Posterior cingulate gyrus (tissue), 11 donors: ENCODE measurements around the gene MBTPS1.
"Not testable (repeated sequence)": the region's sequence is repeated elsewhere in the genome, so short reads cannot be mapped to it uniquely, and the experiment has no call there.

ENCODE experiments used
- DNase-seq, 10 donors: peaks; one replicate each; pipeline versions ENCODE4 v3.0.0 to v3.0.0-alpha.2; 2020 to 2021; ENCODE audit warnings: mixed read lengths in 3 of 10
- intact Hi-C: fragments of 100-400 bp; cut with DNase I; formaldehyde crosslinking; loops from one replicate; pipeline ENCODE4 v1.15.1; 2023

The MBTPS1 gene

DNA sequence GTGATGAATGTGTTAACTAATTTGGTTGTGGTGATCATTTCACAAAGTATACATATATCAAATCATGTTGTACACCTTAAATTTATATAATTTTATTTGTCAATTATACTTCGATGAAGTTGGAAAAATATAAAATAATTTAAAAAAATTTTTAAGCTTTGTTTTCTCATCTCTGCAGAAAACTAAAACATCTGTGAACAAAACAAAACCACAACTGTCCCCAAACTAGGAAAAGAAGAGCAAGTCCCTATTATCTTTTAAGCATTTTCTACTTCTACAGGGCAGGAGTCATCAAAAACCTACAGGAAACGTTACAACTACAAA lies 21.7 kb upstream of the MBTPS1 start:
- DNase-seq, result no peak
- intact Hi-C loops, result no loop called here

DNA sequence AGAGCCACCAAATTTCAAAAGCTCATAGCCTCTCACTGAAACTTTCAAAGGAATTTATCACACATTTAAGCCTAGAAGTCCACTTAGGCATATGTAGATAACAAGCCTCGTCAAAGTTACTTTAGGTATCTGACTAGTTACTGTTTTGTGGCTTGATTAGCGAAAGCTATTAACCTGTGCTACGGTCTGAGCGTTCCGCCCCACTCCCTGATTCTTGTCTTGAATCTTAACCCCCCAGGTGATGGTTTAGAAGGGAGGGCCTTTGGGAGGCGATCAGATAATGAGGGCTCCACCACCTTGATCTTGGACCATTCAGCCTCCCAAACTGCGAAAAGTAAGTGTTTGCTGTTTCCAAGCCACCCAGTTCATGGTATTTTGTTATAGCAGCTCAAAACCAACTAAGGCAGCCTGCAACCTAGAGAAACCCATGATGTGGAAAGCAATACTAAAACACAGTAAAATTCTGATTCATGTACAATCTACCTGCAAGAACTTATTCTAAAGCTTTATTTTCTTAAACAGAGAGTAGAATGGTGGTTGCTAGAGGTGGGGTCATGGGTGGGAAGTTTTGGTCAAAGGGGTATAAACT lies 21.1 kb upstream of the MBTPS1 start:
- no peak for DNase-seq
- intact Hi-C loops, result no loop called here

DNA sequence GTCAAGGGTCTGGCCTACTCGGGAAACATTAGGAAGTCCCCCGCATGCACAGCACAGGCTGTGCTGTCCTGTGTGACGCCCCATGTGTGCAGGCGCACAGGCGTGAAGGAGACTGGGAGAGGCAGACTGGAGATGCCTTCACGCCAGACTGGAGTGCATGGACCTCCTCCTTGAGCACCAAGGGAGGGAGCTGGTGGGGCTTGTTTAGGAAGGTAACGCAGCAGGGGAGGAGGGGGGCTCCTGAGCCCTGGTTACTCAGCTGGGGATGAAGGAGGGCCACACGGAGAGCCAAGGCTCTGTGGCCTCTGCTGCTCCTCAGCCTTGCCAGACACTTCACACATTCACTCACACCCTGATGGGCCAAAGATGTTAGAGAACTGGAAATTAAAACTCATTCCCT lies 20.5 kb upstream of the MBTPS1 start:
- intact Hi-C loops, result no loop called here
- DNase-seq, result no peak

DNA sequence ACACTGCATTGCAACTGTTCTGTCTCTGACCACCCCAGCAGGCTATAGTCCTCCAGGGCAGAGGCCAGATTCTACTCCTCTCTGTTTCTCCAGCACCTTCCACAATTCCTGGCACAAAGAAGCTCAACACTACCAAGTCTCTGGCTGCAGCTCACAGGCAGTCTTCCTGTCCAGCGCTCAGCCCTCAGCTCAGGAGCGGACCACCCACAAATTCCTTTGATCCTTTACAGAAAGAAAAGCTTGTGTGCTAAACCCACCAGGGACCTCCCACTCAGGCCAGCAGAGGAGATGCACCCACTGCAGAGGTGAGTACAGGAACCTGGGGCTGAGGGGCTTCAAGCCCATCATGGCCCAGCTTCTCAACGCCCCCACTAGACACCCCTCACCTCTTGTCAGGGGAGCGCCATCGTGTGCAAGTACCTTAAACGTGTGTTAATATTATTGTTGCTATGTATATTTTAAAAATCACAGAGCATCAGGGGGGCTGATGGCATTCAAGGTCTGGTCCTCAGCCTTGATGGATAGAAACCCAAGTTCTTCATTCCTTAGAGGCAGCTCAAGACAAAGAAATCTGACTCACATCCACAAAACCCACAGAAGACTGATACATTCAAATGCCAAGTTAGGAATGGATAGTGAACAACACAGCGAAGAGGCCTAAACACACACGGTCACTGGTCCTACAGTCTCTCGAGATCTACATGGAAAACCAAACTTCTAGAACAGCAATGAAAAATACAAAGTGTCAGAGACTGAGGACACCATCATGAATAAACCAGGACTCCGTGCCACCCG lies 19.8 kb upstream of the MBTPS1 start:
- intact Hi-C loops, result no loop called here
- DNase-seq, result no peak

DNA sequence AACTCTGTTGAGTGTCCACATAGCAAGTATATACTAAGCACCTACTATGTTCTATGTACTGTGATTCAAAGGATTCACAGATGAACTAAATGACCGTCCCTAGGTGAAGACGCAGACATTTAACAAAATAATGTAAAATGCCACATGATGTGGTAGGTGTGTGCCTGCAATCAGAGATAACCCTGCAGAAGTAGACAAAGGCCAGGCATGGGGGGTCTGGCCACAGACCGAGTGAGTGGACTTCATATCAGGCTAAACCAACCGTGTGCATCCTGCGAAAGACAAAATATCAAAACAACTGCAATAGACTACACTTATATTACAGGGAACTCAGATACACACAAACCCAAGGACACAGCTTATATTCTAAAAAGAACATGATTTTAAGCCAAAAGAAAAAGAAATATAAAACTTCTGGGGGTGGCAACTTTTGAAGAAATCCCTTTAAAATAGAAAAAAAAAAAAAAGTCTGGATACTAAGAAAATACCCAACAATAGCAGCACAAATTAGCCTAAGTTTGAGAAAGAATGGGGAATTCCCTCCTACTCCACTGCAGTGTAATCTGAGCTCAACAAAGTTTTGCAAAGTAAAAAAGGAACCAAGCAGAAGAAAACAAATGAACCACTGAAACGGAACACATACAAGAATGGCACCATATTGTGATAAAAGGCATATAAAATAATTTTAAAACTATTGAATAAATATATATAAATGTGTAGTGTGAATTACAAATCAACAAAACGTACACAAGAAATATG lies 16.0 kb upstream of the MBTPS1 start:
- intact Hi-C loops, result no loop called here
- DNase-seq, result no peak

DNA sequence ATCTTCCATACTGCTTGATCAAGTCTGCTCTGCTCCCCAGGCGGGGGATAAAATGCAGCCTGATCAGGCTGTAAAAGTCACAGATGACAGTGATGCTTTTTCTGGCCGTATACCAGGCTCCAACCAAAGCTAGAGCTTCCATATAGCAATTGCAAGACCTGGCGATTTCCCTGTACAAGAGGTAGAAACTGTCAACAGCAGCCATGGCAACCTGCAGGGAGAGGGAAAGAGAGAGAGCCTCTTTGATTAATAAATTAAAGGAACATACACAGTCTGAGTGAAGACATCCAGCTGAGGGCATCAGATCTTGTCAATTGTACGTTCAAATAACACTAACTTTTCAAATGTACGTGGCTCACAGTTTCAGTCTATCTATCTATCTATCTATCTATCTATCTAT lies 14.4 kb upstream of the MBTPS1 start:
- intact Hi-C loops, result no loop called here
- no peak for DNase-seq

DNA sequence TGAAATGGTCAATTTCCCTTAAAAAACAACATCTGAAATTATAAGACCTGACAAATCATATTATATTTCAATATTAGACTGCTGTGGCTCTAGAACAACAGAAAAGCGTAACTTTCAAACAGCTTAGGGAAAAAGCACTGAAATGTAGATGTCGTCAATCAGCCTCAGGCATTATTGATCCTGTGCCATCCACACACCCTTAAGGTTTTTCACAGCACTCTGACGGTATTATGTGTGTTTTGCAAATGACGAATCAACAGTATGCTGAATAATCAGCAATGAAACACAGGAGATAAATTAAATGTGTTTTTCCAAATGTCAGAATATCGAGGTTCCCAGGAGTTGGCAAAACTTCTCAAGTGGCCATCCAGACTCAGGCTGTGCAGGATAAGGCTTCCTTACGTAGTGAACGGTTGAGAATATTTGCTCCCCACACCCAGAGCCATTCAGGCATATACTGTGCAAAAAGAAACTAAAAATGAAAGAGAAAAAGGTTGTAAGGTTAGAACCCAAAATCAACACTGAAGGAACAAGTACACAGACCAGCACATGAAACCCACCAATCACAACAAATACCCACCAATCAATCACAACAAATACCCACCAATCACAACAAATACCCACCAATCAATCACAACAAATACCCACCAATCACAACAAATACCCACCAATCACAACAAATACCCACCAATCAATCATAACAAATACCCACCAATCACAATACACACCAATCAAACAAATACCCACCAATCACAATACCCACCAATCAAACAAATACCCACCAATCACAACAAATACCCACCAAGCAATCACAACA lies 7.7 kb upstream of the MBTPS1 start:
- intact Hi-C loops, result no loop called here
- DNase-seq, result no peak

DNA sequence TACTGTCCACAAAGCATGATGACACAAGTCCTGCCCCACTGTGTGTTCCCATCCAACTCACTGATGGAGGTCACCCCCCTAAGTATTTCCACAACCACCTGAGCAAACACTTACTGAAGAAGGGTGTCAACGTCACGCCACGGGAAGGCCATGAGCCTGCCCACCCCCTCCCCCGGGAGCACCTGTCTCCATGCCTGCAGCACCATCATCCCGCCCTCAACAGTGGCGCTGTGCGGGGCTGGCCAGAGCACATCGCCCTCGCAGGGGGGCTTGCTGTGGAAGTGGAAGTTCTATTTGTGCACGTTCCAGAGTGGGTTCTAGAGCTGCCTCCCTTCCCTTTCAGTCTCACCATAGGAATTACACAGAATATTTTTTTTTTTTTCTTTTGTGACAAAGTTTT lies 4.3 kb upstream of the MBTPS1 start:
- intact Hi-C loops, result no loop called here
- DNase-seq, result no peak

DNA sequence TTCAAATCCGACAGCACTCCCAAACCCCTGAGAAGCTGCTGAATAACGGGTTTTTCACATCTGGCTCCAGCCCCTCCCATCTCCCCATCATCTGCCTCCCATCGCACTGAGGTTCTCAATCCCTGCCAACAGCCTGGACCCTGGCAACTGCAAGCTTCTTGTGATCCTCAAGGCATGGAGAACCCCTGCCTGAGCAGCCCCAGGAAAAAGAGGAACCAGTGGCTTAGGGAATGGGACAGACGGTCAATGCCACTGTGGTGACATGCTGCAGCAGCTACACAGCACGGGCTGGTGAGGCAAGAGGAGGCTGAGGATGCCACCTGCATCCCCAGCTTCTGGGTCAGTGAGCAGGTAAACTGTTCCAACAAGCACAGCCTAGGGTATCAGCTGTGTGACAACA lies 3.3 kb upstream of the MBTPS1 start:
- intact Hi-C loops, result no loop called here

DNA sequence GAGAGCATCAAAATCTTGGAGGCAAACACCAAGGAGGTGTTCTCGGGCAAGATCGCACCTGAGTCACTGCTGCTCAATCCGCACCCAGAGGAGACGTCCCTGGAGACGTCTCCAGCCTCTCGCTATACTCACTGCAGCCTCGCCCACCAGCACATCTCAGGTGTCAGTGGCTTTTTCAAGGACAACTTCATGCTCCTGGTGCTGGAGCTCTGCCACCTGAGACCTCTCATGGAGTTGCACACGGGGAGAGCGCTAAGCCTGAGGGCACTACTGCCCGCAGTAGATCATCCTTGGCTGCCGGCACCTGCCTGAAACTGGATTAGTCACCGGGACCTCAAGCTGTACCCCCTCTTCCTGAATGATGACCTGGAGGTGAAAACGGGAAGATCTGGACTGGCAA lies 2.6 kb upstream of the MBTPS1 start:
- DNase-seq, result no peak
- intact Hi-C loops, result no loop called here

More for the DNA sequence above, 3.3 kb upstream of the MBTPS1 start:
- DNase-seq, result no peak

DNA sequence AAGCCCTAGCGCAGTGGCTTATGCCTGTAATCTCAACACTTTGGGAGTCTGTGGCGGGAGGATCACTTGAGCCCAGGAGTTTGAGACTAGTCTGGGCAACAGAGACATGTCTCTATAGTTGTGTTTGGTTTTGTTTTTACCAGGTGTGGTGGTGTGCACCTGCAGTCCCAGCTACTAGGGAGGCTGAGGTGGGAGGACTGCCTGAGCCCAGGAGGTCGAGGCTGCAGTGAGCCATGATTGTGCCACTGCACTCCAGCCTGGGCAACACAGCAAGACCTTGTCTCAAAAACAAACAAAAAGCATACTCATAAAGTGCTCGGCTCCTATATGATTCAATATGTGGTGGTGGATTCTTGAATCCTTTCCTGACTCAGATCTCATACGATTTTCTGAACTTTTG lies 1.6 kb upstream of the MBTPS1 start:
- intact Hi-C loops, DNase-seq: not testable (repeated sequence)

DNA sequence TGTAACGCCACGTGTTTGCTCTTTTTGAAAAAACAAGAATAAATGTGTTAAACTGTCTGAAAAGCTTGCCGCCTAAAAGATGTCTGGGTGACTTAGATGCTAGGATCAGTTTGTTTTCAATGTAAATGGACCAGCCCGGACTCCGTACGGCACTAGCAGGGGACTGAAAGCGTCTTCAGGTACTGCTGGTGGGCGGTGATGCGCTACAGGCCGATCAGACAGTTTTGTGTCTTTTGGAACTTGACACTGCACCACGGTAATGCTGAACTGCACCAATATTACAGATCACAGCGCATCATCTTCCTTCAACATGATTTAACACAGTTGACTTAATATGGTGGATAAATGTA lies 727 bp upstream of the MBTPS1 start:
- DNase-seq, result peak in 5 of 10 donors; percentile 36 to 87 (median 53)
- intact Hi-C loops, result loop anchor here (2.0 kb wide), 1 partner anchor 27 kb away; the partner anchor contains the start of genes DNAAF1 and HSDL1

DNA sequence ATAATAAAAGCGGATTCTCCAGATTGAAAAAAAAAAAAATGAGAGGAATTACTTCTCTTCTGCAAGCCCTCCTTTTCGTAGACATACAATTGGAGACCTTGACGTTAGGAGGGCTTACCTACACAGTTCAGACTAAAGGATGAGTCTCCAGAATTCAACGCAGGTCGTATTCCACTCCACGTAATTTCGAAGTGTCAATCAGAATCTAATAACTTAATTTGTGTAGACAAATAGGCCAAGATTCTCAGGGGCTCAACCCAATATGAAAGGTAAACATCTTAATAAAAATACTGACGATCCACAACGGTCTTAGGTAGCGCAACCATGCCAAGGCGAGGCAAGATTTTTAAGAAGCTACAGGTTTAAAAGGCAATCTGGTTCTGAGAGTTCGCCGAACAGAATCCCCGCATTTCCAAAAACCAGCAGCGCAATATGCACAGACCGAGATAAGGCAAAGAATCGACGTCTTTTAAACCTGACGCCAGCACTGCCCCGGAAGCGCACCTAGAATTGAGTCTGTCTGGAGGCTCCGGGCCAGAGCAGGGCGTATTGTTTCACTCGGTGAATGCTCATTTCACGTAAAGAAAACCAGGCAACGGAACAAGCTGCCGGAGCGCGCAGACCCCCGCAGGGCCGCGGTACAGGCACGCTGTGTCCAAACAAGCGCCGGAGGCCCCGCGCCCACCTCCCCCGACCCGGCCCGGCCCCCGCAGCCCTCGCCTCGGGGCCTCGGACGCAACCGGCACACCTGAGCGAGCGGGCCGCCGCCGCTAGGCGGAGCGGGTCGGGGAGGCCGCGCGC lies 623 bp downstream of the MBTPS1 start:
- DNase-seq, result peak in 6 of 10 donors; percentile 23 to 83 (median 40)
- intact Hi-C loops, result loop anchor here (2.0 kb wide), 1 partner anchor 29 kb away; the partner anchor contains the start of genes DNAAF1 and HSDL1

DNA sequence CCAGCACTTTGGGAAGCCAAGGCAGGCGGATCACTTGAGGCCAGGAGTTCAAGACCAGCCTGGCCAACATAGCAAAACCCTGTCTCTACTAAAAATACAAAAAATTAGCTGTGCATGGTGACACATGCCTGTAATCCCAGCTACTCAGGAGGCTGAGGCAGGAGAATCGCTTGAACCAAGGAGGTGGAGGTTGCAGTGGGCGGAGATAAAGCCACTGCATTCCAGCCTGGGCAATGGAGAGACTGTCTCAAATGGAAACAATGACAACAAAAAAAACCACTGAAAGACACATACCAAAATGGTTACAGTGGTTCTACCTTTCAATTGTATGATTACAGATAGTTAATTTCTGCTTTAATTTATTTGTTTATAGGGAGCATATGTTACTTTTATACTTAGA lies 4.8 kb downstream of the MBTPS1 start:
- intact Hi-C loops, DNase-seq: not testable (repeated sequence)

DNA sequence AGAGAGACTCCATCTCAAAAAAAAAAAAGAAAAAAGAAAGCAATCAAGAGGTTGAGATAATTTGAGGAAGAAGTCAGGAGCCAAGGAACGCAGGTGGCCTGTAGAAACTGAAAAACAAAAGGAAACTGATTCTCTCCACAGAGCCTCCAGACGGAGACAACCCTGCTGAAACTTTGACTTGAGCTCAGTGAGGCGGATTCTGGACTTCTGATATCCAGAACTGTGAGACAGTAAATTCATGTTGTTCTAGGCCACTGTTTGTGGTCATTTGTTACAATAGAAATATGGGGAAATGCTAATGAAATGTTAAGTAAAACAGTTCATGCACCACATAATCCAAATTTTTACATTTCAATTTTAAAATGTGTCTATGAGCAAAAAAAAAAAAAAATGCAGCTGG lies 5.2 kb downstream of the MBTPS1 start:
- intact Hi-C loops, result no loop called here
- no peak for DNase-seq

DNA sequence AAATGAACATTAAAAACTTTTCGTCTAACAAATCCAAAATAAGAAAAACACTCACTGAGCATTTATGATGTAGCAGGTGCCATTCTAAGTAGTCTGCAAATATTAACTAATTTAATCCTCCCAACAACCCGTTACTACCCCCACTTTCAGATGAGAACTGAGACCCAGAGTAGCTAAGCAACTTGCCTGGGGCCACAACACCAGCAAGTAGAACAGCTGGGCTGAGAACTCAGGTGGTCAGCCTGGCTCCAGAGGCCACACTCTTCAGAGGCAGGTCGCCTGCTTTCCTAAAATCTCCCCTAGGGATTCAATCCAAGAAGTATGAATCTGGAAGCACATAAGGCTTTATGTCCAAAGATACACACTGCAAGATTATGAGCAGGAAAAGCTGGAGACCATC lies 6.2 kb downstream of the MBTPS1 start:
- intact Hi-C loops, result no loop called here

DNA sequence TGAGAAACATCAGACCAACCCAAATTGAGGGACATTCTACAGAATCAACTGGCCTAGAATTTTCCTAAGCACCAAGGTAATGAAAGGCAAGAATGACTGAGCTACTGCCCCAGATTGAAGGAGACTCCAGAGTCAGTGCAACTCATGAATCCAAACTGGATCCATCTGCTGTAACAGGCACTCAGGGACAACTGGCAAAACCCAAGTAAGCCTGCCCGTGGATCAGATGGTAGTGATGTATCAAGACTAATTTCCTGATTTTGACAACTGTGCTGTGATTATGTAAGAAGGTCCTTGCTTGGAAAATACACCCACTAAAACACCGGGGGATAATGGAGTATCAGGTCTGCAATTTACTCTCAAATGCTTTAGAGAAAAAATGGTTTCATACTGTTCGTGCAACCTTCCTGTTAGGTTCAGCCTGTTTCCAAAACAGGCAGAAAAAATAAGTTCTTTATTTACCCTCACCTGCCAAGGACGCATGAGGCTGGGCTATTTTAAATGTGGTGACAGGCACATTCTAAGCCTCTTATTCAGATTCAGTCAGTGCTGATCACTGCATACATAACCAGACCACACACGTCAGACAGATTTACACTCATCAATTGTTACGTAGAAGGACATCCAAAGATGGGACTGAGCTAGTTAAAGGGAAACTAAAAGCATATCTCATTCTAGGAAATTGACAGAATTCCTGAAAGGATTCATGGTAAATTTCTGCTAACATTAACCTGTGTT lies 7.0 kb downstream of the MBTPS1 start:
- intact Hi-C loops, result no loop called here
- no peak for DNase-seq

More for the DNA sequence above, 6.2 kb downstream of the MBTPS1 start:
- DNase-seq, result peak in 1 of 10 donors; percentile 50

DNA sequence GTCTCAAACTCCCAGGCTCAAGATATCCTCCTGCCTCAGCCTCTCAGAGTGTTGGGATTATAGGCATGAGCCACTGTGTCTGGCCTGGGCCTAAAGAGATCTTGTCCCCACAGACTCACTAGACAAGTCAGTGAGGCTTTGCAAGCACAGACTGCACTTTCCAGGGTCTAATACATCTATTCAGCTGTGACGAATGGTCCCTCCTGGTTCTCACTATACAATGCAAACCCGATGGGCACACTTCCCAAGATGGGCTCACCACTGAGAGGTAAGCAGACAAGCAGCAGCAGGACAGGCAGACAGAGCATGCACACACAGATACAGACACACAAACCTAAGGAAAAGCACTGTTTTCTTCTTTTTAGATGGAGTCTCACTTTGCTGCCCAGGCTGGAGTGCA lies 8.8 kb downstream of the MBTPS1 start:
- no peak for DNase-seq
- intact Hi-C loops, result no loop called here
